Skeletal muscle satellite cell (primary cell): Measurements from ENCODE around the gene PPL.
"Not testable (repeated sequence)": the region's sequence is repeated elsewhere in the genome, so short reads cannot be mapped to it uniquely, and the experiment has no call there.

Source experiments
- H3K27me3 ChIP-seq: 2 replicates; pipeline ENCODE4 v1.7.0; 2013; ENCODE audit warnings: low read length; ENCODE audit not compliant: control insufficient read depth, insufficient read depth
- H3K36me3 ChIP-seq: 2 replicates; pipeline ENCODE4 v1.7.0; 2013; ENCODE audit warnings: mild to moderate bottlenecking, control low read depth, low read length; ENCODE audit not compliant: insufficient read depth
- H3K4me1 ChIP-seq: 2 replicates; pipeline ENCODE4 v1.7.0; 2013; ENCODE audit warnings: low read length; ENCODE audit not compliant: control insufficient read depth, insufficient read depth
- H3K4me2 ChIP-seq: 2 replicates; pipeline ENCODE4 v1.7.0; 2013; ENCODE audit warnings: mild to moderate bottlenecking, low read length
- H3K4me3 ChIP-seq: 2 replicates; pipeline ENCODE4 v1.7.0; 2013; ENCODE audit warnings: low read length
- H3K9ac ChIP-seq: 2 replicates; pipeline ENCODE4 v1.7.0; 2013; ENCODE audit warnings: mild to moderate bottlenecking, low read depth, low read length, moderate library complexity
- H3K9me3 ChIP-seq: replicated peaks from 2 replicates; pipeline ENCODE4 v1.7.0; 2013; ENCODE audit warnings: mild to moderate bottlenecking, control low read depth, low read length

The PPL gene

DNA sequence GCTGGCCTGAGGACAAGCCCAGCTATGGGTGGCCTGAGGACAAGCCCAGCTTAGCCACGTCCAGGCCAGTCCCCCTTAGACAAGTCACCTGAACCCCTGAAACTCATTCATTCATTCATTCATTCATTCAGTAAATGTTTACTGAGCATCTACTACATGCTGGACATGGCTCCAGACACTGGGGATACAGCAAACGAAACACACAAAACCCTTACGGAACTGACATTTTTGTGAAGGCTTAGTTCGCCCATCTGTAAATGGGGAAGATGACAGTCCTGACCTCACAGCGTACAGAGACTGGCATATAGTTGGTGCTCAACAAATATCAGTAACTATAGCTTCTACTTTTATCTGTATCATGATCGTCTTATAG lies 37.5 kb downstream of the PPL start:
- Histone ChIP-seq H3K9me3 (no peaks in the 10 kb centered on the region), H3K4me1 (no peaks in the 10 kb centered on the region), H3K9ac (no peak overlapping the region), H3K4me2 (no peak overlapping the region), H3K36me3 (no peaks in the 10 kb centered on the region), H3K27me3 (peaks cover 17% of the 10 kb centered on the region), H3K4me3 (no peak overlapping the region)

DNA sequence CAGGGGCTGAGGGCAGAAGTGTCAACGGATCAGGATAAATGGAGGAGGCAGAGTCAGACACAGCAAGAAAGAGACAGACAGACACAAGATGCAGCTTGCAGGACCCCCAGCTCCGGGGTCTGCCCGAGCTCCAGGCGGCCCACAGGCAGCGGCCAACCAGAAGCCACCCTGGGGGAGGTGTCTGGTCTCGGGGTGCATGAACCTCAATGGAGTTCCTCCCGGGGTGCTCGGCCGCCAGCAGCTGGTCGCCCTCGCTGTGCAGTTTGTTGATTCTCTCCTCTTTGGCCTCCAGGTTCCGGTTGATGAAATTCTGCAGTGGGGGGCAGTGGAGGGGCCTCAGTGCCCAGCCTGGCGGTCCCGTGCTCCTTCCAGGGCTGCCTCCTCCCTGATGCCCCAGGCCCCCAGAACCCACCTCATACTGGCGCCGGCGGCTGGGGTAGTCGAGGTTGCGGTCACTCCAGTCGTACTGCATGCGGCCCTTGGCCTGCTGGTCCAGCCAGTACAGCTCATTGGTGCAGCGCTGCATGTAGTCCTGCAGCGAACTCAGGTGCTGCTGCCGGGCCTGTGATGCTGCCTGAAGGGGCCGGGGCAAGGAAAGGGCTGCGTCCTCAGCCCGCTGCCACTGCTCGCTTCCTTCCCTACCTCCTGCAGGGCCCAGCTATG lies 38.0 kb downstream of the PPL start:
- Histone ChIP-seq H3K9ac (no peak overlapping the region), H3K9me3 (no peaks in the 10 kb centered on the region), H3K4me1 (no peaks in the 10 kb centered on the region), H3K27me3 (peaks cover 12% of the 10 kb centered on the region), H3K4me3 (no peak overlapping the region), H3K36me3 (no peaks in the 10 kb centered on the region), H3K4me2 (no peak overlapping the region)

DNA sequence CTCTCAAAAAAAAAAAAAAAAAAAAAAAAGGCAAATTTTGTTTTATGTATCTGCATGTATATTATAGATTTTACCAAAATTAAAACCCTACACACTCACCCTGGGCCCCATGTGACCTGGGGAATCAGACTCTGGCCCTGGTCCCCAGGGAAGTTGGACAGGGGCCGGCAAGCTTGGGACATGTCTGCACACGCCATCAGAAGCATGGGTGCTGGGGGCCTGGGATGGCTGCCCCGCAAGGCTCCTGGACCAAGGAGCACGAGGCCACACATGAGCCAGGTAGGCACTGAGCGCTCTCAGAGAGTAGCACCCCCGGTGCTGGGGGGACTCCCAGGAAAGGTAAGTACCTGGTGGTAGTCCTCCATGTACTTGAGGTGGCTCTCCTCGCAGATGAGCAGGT lies 39.6 kb downstream of the PPL start:
- Histone ChIP-seq H3K27me3 (peaks cover 10% of the 10 kb centered on the region), H3K36me3 (no peaks in the 10 kb centered on the region), H3K9me3 (no peaks in the 10 kb centered on the region)

DNA sequence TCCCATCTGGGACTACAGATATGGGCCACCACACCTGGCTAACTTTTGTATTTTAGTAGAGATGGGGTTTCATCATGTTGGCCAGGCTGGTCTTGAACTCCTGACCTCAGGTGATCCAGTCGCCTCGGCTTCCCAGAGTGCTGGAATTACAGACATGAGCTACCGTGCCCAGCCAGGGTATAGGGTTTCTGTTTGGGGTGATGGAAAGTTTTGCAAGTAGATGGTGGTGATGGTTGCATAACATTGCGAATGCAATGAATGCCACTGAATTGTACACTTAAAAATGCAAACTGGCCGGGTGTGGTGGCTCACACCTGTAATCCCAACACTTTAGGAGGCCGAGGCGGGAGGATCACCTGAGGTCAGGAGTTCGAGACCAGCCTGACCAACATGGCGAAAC lies 40.2 kb downstream of the PPL start:
- not testable (repeated sequence) for H3K36me3 ChIP-seq, H3K27me3 ChIP-seq, H3K4me1 ChIP-seq, H3K4me3 ChIP-seq, H3K4me2 ChIP-seq, H3K9me3 ChIP-seq, H3K9ac ChIP-seq

More for the DNA sequence above, 39.6 kb downstream of the PPL start:
- no peak overlapping the region for H3K9ac ChIP-seq
- H3K4me3 ChIP-seq, result no peak overlapping the region
- H3K4me2 ChIP-seq, result no peak overlapping the region
- peaks cover 4% of the 10 kb centered on the region for H3K4me1 ChIP-seq

DNA sequence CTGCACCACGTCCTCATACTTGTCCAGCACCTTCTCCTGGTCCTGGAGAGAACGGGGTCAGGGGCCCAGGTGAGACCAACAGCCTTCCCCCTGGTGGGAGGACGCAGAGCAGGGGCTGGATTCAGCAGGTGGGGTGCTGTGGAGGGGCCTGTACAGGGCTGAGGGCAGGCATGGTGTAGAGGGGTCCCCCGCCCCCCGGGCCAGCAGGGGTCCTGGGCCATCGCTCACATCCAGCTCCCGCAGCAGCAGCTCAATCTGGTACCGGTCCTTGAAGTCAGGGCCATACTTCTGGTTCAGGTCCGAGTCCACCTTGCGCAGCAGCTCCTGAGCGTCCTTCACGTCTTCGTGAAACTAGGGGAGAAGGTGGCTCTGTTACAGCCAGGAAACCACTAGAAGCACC lies 41.6 kb downstream of the PPL start:
- Histone ChIP-seq H3K27me3 (peaks cover 10% of the 10 kb centered on the region), H3K4me2 (no peak overlapping the region), H3K9me3 (no peaks in the 10 kb centered on the region), H3K4me3 (no peak overlapping the region), H3K4me1 (peaks cover 10% of the 10 kb centered on the region), H3K9ac (no peak overlapping the region), H3K36me3 (no peaks in the 10 kb centered on the region)

DNA sequence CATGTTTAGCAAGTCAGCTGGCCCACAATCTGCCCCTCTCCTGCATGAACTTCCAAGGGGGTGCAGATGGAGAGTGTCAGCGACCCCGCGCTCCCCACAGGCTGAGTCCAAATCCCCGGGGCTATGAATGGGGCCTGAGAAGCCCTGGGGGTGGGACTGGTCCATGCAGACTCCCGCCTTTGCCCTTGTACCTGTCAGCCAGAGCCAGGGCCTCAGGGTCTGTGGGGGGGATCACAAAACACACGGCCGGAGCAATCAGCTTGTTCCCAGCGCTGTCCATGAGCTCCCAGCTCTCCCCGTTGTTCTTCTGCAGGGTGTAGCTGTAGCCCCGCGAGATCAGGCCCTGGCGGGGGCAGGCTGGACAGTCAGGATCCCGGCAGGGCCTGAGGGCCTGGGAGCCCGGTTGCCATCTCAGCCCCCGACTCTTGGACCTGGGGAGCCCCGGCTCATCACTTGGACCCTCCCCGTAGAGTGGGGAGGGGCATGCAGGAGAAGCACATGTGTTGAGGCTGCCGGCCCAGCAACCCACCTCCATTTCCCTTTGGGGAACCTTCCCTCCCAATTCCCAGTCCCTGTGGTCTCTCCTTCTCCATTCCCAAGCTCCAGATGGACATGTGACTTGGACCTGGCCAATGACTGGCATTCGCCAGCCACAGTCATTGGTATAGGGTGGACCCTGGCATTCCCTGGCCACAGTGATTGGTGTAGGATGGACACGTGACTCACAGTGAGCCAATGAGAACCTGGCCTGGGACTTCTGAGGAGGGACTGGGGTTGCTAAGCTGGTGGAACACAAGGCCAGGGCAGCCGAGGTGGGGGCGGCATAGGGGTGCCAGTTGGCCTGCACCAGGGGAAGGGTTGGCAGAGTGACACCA lies 42.4 kb downstream of the PPL start:
- Histone ChIP-seq H3K27me3 (peaks cover 4% of the 10 kb centered on the region), H3K36me3 (peaks cover 4% of the 10 kb centered on the region), H3K4me1 (peaks cover 10% of the 10 kb centered on the region), H3K9me3 (no peaks in the 10 kb centered on the region), H3K9ac (no peak overlapping the region), H3K4me3 (no peak overlapping the region), H3K4me2 (no peak overlapping the region)

DNA sequence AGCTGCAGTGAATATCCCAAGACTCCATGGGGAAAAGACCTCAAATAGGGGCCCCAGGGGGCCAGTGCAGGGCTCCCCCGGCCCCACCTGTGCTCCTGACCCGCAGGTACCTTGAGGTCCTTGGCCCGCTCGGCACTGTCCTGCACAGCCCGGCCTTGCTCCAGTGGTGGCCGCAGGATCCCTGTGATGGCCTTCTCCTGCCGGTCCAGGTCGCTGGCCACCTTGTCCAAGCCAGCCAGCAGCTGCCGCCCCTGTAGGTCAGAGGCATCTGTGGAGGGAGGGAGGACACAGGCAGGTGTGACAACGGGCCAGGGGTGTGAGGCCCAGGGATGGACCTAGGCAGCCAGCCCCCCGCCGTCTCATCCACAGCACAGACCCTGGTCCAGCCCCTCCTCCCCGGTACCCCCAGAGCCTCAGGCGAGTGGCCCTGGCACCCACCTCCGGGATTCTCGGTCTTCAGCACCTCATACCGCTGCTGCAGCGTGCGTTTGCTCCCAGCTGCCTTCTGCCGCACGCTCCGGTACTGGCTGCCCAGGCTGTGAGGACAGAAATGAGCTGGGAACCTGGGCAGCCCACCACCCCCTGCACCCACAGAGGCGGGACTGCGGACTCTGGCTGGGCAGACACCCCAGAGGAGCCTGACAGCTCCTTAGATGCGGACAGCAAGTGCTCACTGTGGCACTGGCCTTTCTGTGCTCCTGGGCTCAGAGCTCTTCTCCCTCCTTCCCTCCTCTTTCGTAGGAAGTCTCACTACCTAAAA lies 43.7 kb downstream of the PPL start:
- no peak overlapping the region for H3K9ac ChIP-seq
- no peaks in the 10 kb centered on the region for H3K9me3 ChIP-seq
- H3K4me3 ChIP-seq, result no peak overlapping the region
- no peak overlapping the region for H3K4me2 ChIP-seq
- H3K4me1 ChIP-seq, result peaks cover 10% of the 10 kb centered on the region
- H3K36me3 ChIP-seq, result peaks cover 5% of the 10 kb centered on the region
- peaks cover 4% of the 10 kb centered on the region for H3K27me3 ChIP-seq

DNA sequence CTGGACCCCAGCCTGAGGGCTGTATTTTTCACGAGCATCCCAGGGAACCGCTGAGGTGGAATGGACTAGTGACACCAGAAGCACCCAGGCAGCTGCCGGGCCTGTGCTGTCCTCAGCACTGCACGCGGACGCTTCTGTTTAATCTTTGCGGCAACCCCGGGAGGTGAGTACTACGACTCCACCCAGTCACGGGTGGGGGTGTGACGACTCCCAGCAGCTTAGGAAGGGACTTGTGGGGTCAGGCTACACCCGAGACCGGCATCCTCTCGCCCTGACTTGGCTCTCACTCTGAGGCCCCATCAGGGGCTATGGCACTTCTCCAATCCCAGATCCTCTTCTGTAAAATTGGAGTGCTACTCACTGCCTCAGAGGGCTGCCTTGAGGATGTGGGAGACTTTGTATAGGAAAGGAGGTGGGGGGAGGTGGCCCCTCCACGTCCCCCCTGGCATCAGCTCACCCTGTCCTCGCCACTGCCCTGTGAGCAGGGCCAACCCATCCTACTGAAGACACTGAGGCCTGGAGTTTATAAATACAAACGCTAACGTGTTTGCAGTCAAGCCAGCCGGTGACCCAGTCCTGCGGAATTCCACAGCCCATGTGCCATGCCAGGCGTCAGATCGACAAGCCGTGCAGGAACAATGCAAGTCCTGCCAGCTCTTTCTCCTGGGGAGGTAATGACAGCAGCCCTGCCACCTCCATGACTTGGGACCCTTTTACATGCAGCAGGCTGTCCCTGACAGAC lies 44.4 kb downstream of the PPL start:
- Histone ChIP-seq H3K36me3 (peaks cover 12% of the 10 kb centered on the region), H3K27me3 (peaks cover 4% of the 10 kb centered on the region), H3K9me3 (no peaks in the 10 kb centered on the region), H3K4me1 (peaks cover 10% of the 10 kb centered on the region), H3K4me2 (no peak overlapping the region), H3K4me3 (no peak overlapping the region), H3K9ac (no peak overlapping the region)

DNA sequence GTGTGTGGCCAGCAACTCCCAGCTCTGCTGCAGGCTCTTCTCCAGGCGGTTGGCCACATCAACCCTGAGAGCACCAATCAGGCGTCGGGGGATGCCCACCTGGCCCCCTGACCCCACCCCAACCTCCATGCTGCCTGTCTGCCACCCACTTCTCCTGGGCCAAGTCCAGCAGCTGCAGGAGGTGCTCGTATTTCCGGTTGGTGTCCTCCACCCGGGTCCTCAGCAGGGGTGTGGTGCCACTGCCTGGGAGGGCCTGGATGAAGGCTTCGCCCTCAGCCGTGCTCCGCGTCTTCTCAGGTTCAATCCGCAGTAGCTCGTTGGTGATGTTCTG lies 45.1 kb downstream of the PPL start:
- peaks cover 4% of the 10 kb centered on the region for H3K27me3 ChIP-seq
- H3K4me2 ChIP-seq, result no peak overlapping the region
- peaks cover 10% of the 10 kb centered on the region for H3K4me1 ChIP-seq
- H3K9me3 ChIP-seq, result no peaks in the 10 kb centered on the region
- no peak overlapping the region for H3K4me3 ChIP-seq
- H3K36me3 ChIP-seq, result peaks cover 19% of the 10 kb centered on the region
- H3K9ac ChIP-seq, result no peak overlapping the region

DNA sequence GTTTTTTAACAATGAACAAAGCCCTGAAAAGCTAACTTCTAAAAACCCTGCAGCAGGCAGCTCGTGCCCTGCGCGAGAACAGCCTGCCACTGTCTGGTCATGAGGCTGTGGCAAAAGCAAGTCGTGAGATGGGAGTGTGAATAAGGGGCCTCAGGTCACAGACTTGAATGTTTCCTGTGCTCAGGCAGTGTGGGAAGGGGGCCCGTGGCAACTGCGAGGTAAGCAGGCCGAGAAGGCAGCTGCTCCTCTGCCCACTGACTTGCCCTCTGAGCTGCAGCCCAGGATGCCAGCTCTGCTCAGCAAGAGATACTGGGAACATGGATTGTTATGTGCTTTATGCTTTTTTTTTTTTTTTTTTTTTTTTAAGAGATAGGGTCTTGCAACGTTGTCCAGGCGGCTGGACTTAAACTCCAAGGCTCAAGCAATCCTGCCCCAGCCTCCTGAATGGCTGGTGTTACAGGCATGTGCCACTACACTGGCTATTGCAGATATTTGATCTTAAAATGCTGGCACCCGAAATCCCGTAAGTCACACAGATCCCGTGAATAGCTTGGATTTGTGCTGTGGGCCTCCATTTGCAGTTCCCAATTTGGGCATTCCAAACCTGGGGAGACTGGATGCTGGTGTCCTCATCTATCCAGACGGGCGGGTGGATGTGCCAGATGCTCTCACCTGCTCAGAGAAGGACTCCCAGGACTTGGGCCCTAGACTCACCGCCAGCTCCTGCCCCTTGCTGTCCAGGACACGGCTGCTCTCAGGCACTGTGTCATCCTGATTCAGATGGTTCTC lies 45.7 kb downstream of the PPL start:
- H3K9me3 ChIP-seq, result no peaks in the 10 kb centered on the region
- H3K4me2 ChIP-seq, result no peak overlapping the region
- H3K9ac ChIP-seq, result no peak overlapping the region
- H3K4me3 ChIP-seq, result no peak overlapping the region
- H3K4me1 ChIP-seq, result peaks cover 10% of the 10 kb centered on the region
- H3K36me3 ChIP-seq, result peaks cover 20% of the 10 kb centered on the region
- peaks cover 4% of the 10 kb centered on the region for H3K27me3 ChIP-seq
